HG02981 (cell line): Measurements from ENCODE around the gene CADM1.
A peak's percentile ranks its signal among the peaks of the same experiment; 100 is the strongest.

Source experiments
- ATAC-seq: cut with Tn5 transposase; IDR thresholded peaks from one replicate; pipeline ENCODE4 v1.9.1; 2021; ENCODE audit warnings: mild to moderate bottlenecking, moderate library complexity; ENCODE audit not compliant: unreplicated experiment

The CADM1 gene

GRCh38 chr11:115132436-115133228 lies 371.6 kb downstream of the CADM1 start:
- ATAC-seq: peak; percentile 40

- ATAC-seq: no peak
Measured at GRCh38 chr11:115129473-115130289, 374.5 kb downstream of the CADM1 start.

- no peak for ATAC-seq
Measured at GRCh38 chr11:115128226-115128625, 376.0 kb downstream of the CADM1 start.

- ATAC-seq: no peak
Measured at GRCh38 chr11:115127790-115128189, 376.4 kb downstream of the CADM1 start.

- peak; percentile 73 for ATAC-seq
Measured at GRCh38 chr11:115126515-115127208, 377.6 kb downstream of the CADM1 start.

- peak; percentile 28 for ATAC-seq
Measured at GRCh38 chr11:115126092-115126491, 378.1 kb downstream of the CADM1 start.

- no peak for ATAC-seq
Measured at GRCh38 chr11:115124786-115125185, 379.4 kb downstream of the CADM1 start.

- no peak for ATAC-seq
Measured at GRCh38 chr11:115123641-115124040, 380.6 kb downstream of the CADM1 start.

- no peak for ATAC-seq
Measured at GRCh38 chr11:115122274-115122673, 381.9 kb downstream of the CADM1 start.
